Fibroblast of skin of scalp (primary cell): ENCODE data around the gene SOBP.

Experiments
- DNase-seq: peaks from one replicate; pipeline ENCODE4 v3.0.0-alpha.2; 2013

SOBP gene

GRCh38 chr6:107590378-107590777 is 100.5 kb downstream of the SOBP start:
- DNase-seq = no peak

GRCh38 chr6:107591346-107591745 is 101.4 kb downstream of the SOBP start:
- no peak for DNase-seq

GRCh38 chr6:107592806-107593205 is 102.9 kb downstream of the SOBP start:
- DNase-seq = peak; percentile 23

- DNase-seq = peak; percentile 25
Observed at GRCh38 chr6:107594736-107595135, 104.8 kb downstream of the SOBP start.

GRCh38 chr6:107598091-107598490 is 108.2 kb downstream of the SOBP start:
- DNase-seq = no peak

GRCh38 chr6:107599043-107599442 is 109.1 kb downstream of the SOBP start:
- no peak for DNase-seq

GRCh38 chr6:107600121-107600520 is 110.2 kb downstream of the SOBP start:
- no peak for DNase-seq

- DNase-seq = peak; percentile 83
Observed at GRCh38 chr6:107600936-107601335, 111.0 kb downstream of the SOBP start.

- DNase-seq = no peak
Observed at GRCh38 chr6:107601406-107601805, 111.5 kb downstream of the SOBP start.

- DNase-seq = no peak
Observed at GRCh38 chr6:107602321-107603005, 112.5 kb downstream of the SOBP start.

GRCh38 chr6:107603006-107603370 is 113.1 kb downstream of the SOBP start:
- DNase-seq = no peak

- DNase-seq = no peak
Observed at GRCh38 chr6:107604549-107604948, 114.6 kb downstream of the SOBP start.

- DNase-seq = no peak
Observed at GRCh38 chr6:107606407-107606806, 116.5 kb downstream of the SOBP start.

GRCh38 chr6:107607116-107607515 is 117.2 kb downstream of the SOBP start:
- no peak for DNase-seq

GRCh38 chr6:107611094-107611810 is 121.3 kb downstream of the SOBP start:
- no peak for DNase-seq

GRCh38 chr6:107612762-107613415 is 123.0 kb downstream of the SOBP start:
- no peak for DNase-seq

GRCh38 chr6:107613651-107614379 is 123.9 kb downstream of the SOBP start:
- DNase-seq = no peak

GRCh38 chr6:107614828-107615227 is 124.9 kb downstream of the SOBP start:
- no peak for DNase-seq

GRCh38 chr6:107616775-107617174 is 126.9 kb downstream of the SOBP start:
- no peak for DNase-seq

- DNase-seq = no peak
Observed at GRCh38 chr6:107617341-107617932, 127.5 kb downstream of the SOBP start.

- no peak for DNase-seq
Observed at GRCh38 chr6:107618672-107619071, 128.8 kb downstream of the SOBP start.

- DNase-seq = no peak
Observed at GRCh38 chr6:107620732-107621131, 130.8 kb downstream of the SOBP start.
